IPS DF 4.7 (cell line): ENCODE results near the gene PRKAG2.

ENCODE experiments used
- DNase-seq: peaks from one replicate; pipeline ENCODE4 v3.0.0-alpha.2; 2013; ENCODE audit warnings: low spot score; ENCODE audit errors: extremely low read depth

Gene PRKAG2

GRCh38 chr7:151731022-151731441 lies 145.9 kb downstream of the PRKAG2 start:
- no peak for DNase-seq

GRCh38 chr7:151730591-151730990 lies 146.3 kb downstream of the PRKAG2 start:
- DNase-seq = no peak

- DNase-seq = no peak
Measured at GRCh38 chr7:151729521-151729921, 147.4 kb downstream of the PRKAG2 start.

DNA sequence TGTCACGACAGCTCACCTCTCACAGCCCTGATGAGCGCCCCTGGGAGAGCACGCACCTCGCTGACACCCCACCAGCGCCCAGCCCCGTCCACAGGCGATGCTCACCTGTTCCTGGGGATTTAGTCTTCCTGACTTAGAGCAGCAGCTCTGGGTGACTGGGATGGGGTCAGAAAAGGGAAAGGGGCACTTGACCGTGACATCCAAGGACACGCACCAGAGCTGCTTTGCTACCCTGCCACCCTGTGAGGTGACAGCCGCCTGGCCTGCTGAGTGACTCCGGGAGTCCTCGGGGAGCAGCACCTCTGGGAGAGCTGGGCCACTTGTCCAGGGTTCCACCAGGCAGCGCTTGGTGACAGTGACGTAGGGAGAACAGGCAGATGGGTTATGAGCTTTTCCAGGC lies 148.2 kb downstream of the PRKAG2 start:
- DNase-seq = no peak

GRCh38 chr7:151728286-151728660 lies 148.6 kb downstream of the PRKAG2 start:
- DNase-seq = no peak

GRCh38 chr7:151727579-151728285 lies 149.2 kb downstream of the PRKAG2 start:
- DNase-seq = no peak

DNA sequence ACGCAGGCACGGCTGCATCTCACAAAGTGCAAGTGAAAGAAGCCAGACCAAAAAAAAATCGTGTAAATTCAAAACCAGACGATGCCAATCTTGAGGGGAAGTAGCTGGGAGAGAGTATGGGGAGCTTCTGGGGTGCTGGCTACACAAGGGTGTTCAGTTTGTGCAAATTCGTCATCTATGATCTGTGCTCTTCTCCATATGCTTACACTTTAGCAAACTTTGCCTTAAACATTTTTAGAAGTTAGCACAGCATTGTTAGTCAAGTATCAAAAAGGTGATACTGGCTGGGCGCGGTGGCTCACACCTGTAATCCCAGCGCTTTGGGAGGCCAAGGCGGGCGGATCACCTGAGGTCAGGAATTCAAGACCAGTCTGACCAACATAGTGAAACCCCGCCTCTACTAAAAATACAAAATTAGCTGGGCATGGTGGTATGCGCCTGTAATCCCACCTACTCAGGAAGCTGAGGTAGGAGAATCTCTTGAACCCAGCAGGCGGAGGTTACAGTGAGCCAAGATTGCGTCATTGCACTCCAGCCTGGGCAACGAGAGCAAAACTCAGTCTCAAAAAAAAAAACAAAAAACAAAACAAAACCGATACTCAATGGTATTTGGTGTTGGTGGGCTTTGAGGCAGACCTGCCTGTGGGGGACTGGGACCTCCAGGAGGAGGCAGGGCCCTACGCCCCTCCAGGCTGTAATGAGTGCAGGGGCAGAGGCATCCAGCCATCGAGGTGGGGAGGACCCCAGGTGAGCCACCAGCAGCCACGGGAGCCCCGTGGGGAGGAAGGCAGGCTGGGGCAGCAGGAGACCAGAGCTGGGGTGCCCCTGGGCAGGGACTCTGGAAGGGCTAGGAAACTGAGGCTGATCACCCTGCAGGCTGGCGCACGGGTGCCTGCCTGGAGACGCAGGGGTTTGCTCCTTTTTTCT lies 150.0 kb downstream of the PRKAG2 start:
- no peak for DNase-seq

GRCh38 chr7:151725844-151726651 lies 150.9 kb downstream of the PRKAG2 start:
- DNase-seq = no peak

DNA sequence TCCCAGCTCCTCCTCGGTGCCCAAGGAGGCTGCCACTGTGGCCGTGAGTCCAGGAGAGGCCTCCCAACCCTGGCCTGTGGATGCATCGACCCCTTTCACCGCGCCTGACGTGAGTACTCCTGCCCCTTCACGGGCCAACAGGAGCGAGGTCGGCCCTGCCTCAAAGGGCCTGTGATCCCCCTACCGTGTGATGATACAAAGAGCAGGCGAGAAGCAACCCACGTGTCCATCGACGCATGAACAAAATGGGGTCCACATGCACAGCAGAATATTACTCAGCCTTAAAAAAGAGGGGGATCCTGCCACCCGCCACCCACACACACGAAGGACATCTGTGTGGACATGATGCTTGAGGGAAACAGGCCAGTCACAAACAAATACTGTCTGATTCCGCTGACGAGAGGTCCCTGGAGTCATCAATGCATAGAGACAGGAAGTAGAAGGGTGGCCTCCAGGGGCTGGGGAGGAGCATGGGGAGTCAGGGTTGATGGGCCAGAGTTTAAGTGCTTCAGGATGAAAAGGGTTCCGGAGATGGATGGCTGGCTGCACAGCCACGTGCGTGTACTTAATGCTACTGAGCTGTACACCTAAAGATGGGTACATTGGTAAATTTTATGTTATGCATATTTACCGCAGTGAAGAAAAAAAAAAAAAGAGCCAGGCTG lies 151.9 kb downstream of the PRKAG2 start:
- no peak for DNase-seq

GRCh38 chr7:151724250-151724915 lies 152.5 kb downstream of the PRKAG2 start:
- no peak for DNase-seq

DNA sequence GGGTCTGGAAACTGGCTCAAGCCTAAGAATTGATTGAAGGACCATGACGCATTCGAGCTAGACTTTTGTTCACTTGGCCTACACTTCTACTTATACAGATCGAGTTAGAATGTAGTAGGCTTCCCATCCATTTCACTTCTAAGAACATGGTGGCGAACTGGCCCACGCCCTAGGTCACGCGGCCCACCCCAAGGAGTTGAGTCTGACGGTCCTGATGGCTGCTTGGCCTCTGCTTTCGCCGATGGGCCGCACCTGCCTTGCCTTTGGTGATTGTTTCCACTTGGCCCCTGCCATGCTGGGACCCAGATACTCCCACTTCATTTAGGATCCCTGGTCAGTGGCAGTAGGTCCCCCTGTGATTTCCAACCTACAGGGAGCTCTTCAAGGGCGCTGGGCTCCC lies 153.6 kb downstream of the PRKAG2 start:
- DNase-seq = no peak

GRCh38 chr7:151722533-151722932 lies 154.4 kb downstream of the PRKAG2 start:
- no peak for DNase-seq

DNA sequence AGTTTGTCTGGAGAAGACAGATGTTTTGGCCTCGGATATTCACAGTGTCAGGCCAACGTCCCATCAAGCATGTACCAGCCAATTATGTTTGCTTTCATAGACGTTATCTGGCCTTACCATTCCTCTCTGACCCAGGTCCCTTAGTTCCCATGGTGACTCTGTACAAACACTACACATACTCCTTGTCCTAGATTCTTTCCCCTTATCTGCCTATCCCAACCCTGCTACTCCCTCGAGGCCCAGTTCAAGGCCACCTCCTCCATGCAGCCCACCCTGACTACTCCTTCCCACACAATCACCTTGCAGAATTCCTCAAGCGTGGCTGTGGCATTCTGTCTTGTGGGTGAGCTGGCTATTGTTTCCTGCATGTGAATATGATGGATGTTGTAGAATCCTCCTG lies 155.2 kb downstream of the PRKAG2 start:
- no peak for DNase-seq

- no peak for DNase-seq
Measured at GRCh38 chr7:151721236-151721635, 155.7 kb downstream of the PRKAG2 start.

- DNase-seq = no peak
Measured at GRCh38 chr7:151720280-151720679, 156.6 kb downstream of the PRKAG2 start.

- no peak for DNase-seq
Measured at GRCh38 chr7:151719897-151720242, 157.0 kb downstream of the PRKAG2 start.

DNA sequence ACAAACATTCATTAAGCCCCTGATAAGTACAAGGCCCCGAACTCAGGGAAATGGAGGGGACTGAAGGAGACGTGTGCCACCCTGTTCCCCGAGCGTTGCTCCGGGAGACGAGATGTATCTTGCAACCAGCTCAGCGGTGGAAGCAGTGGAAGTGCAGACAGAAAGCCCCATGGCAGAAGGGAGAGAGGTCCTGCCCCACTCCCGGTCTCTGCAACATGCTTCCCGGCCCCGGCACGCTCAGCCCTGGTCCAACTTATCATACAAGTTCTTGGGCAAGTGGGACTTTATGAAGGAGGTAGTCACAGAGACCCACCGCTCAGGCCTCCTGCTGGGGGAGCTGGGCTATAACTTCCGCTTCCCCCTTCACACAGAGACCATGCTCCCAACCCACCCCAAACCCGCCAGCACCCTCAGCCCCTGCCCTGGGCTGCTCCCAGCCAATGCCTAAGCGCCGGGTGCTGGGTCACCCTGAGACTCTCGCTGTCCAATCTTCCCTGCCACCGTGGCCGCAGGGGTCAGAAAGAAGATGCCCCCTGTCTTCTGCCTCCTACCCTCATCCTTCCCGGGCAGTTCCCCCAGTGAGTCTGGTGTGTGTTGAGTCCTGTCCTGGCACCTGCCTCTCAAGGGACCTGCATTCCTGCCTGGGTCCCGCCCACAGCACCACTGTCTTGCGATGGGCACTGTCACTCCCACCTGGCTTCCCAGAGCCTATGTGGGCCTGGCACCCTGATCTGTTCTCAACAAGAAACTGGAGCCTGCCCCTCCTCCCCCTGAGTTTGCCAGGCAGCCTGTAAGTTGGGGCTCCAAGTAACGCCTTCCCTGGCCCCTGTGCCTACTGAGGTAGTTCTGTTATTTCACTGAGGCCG lies 157.7 kb downstream of the PRKAG2 start:
- DNase-seq = no peak

DNA sequence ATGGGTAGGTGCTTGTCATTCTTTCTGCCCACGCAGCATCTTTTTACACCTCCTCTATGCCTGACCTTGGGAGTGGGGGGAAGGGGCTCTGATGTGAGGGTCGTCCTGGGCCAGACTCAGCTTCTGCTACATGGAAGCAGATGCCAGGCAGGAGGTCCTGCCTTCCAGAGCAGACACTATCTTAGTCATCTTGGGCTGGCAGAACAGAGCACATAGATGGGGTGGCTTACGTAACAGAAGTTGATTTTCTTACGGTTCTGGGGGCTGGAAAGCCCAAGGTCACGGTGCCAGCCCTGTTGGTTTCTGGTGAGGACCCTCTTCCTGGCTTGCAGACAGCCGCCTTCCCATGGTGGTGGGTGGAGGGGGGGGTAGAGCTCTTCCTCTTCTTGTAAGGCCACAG lies 159.0 kb downstream of the PRKAG2 start:
- no peak for DNase-seq

GRCh38 chr7:151717415-151717814 lies 159.5 kb downstream of the PRKAG2 start:
- no peak for DNase-seq

DNA sequence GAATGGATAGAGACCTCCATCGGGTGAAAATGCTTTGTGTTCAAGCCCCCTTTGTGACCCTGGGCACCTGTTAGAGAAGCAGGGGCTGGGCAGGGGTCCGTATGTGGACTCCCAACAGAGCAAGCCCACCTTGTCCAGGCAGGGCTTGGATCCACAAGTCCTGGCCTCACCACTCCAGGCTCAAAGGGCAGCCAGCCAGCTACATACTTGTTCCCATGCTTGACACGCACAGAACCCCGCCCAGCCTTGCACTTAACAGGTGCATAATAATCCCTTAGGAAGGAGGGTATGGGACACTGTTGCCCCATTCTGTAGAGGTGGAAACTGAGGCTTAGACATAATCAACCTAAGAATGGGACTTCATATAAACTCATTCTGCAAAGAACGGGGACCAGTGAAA lies 160.6 kb downstream of the PRKAG2 start:
- no peak for DNase-seq
